H9 (cell line): Measurements from ENCODE around the gene EPHX1. TPM values are rescaled to one million over a fixed set of nuclear protein-coding genes. Genes with fewer than 3 reads are reported as not detected.

ENCODE experiments used
- DNase-seq: peaks from one replicate; pipeline ENCODE4 v3.0.0-alpha.2; 2017
- H2AFZ ChIP-seq: one replicate; pipeline ENCODE4 v1.6.1; 2013; ENCODE audit warnings: mild to moderate bottlenecking, low read length, control low read depth, moderate library complexity
- H2AK5ac ChIP-seq: 2 replicates; pipeline ENCODE4 v1.6.1; 2013; ENCODE audit warnings: low read length, control low read depth, mixed read lengths; ENCODE audit not compliant: insufficient read length
- H2BK120ac ChIP-seq: one replicate; pipeline ENCODE4 v1.6.1; 2013; ENCODE audit warnings: low read depth, mild to moderate bottlenecking, low read length, control low read depth, inconsistent platforms; ENCODE audit not compliant: poor library complexity, severe bottlenecking
- H2BK12ac ChIP-seq: 2 replicates; pipeline ENCODE4 v1.6.1; 2013; ENCODE audit warnings: low read length, control low read depth, mixed read lengths, low read depth; ENCODE audit not compliant: insufficient read length
- H2BK15ac ChIP-seq: 2 replicates; pipeline ENCODE4 v1.6.1; 2013; ENCODE audit warnings: low read depth, low read length, control low read depth
- H2BK20ac ChIP-seq: one replicate; pipeline ENCODE4 v1.6.1; 2013; ENCODE audit warnings: low read depth, mild to moderate bottlenecking, low read length, control low read depth, inconsistent platforms; ENCODE audit not compliant: poor library complexity, severe bottlenecking
- H2BK5ac ChIP-seq: 2 replicates; pipeline ENCODE4 v1.6.1; 2013; ENCODE audit warnings: low read length, control low read depth, mixed read lengths; ENCODE audit not compliant: insufficient read length
- H3K14ac ChIP-seq: 2 replicates; pipeline ENCODE4 v1.6.1; 2013; ENCODE audit warnings: low read length, control low read depth; ENCODE audit not compliant: insufficient read depth
- H3K18ac ChIP-seq: 2 replicates; pipeline ENCODE4 v1.6.1; 2013; ENCODE audit warnings: low read depth, mild to moderate bottlenecking, mixed read lengths, low read length, control low read depth; ENCODE audit not compliant: insufficient read length
- H3K23ac ChIP-seq: 2 replicates; pipeline ENCODE4 v1.6.1; 2013; ENCODE audit warnings: low read length, control low read depth, mixed read lengths, low read depth; ENCODE audit not compliant: insufficient read length
- H3K23me2 ChIP-seq: 2 replicates; pipeline ENCODE4 v1.6.1; 2013; ENCODE audit warnings: low read depth, mild to moderate bottlenecking, mixed read lengths, low read length, control low read depth; ENCODE audit not compliant: insufficient read length, poor library complexity, severe bottlenecking
- H3K27ac ChIP-seq: 2 replicates; pipeline ENCODE4 v1.5.1; 2013; ENCODE audit warnings: low read length, control low read depth, mixed read lengths, low read depth; ENCODE audit not compliant: insufficient read length
- H3K27me3 ChIP-seq: 2 replicates; pipeline ENCODE4 v1.6.1; 2013; ENCODE audit warnings: low read length, control low read depth, inconsistent platforms; ENCODE audit not compliant: insufficient read depth
- H3K4ac ChIP-seq: 2 replicates; pipeline ENCODE4 v1.6.1; 2013; ENCODE audit warnings: low read depth, mild to moderate bottlenecking, control low read depth, inconsistent platforms, low read length, moderate library complexity
- H3K4me1 ChIP-seq: 2 replicates; pipeline ENCODE4 v1.6.1; 2013; ENCODE audit warnings: low read length, control low read depth, inconsistent platforms; ENCODE audit not compliant: insufficient read depth
- H3K4me2 ChIP-seq: 2 replicates; pipeline ENCODE4 v1.6.1; 2013; ENCODE audit warnings: low read length, control low read depth, mixed read lengths; ENCODE audit not compliant: insufficient read length, insufficient read depth
- H3K56ac ChIP-seq: 2 replicates; pipeline ENCODE4 v1.6.1; 2013; ENCODE audit warnings: low read depth, mild to moderate bottlenecking, mixed read lengths, low read length, control low read depth; ENCODE audit not compliant: insufficient read length
- H3K79me1 ChIP-seq: 2 replicates; pipeline ENCODE4 v1.6.1; 2013; ENCODE audit warnings: low read depth, mild to moderate bottlenecking, moderate library complexity, low read length, control low read depth, inconsistent platforms; ENCODE audit not compliant: insufficient read depth, poor library complexity, severe bottlenecking
- H3K79me2 ChIP-seq: 2 replicates; pipeline ENCODE4 v1.6.1; 2013; ENCODE audit warnings: low read length, control low read depth, inconsistent platforms; ENCODE audit not compliant: insufficient read depth
- H3K9ac ChIP-seq: 2 replicates; pipeline ENCODE4 v1.6.1; 2013; ENCODE audit warnings: low read length, control low read depth, mixed read lengths; ENCODE audit not compliant: insufficient read length; ENCODE audit errors: extremely low read depth
- H3K9me3 ChIP-seq: one replicate; pipeline ENCODE4 v1.6.1; 2013; ENCODE audit warnings: low read depth, low read length, inconsistent platforms; ENCODE audit not compliant: control insufficient read depth
- H3T11ph ChIP-seq: one replicate; pipeline ENCODE4 v1.6.1; 2013; ENCODE audit warnings: mild to moderate bottlenecking, low read length, control low read depth, inconsistent platforms
- H4K20me1 ChIP-seq: one replicate; pipeline ENCODE4 v1.6.1; 2013; ENCODE audit not compliant: control insufficient read depth, insufficient read length, insufficient read depth
- H4K5ac ChIP-seq: 2 replicates; pipeline ENCODE4 v1.6.1; 2013; ENCODE audit warnings: low read depth, mild to moderate bottlenecking, mixed read lengths, low read length, control low read depth; ENCODE audit not compliant: insufficient read length
- H4K8ac ChIP-seq: replicated peaks from 2 replicates; pipeline ENCODE4 v1.6.1; 2013; ENCODE audit warnings: low read length, control low read depth, mixed read lengths, low read depth; ENCODE audit not compliant: insufficient read length
- H4K91ac ChIP-seq: 2 replicates; pipeline ENCODE4 v1.6.1; 2013; ENCODE audit warnings: low read depth, mild to moderate bottlenecking, moderate library complexity, mixed read lengths, low read length, control low read depth; ENCODE audit not compliant: insufficient read length
- H3K27ac Mint-ChIP-seq, 3 experiments: 2 replicates in 2 of 3; 3 replicates in 1 of 3; pipeline ENCODE4 v1.8.0; 2020 to 2021; ENCODE audit warnings: mixed read lengths in 3 of 3, mild to moderate bottlenecking in 1 of 3, moderate library complexity in 1 of 3
- H3K27me3 Mint-ChIP-seq: 2 replicates; pipeline ENCODE4 v1.8.0; 2021; ENCODE audit warnings: low read depth, mild to moderate bottlenecking, moderate library complexity, mixed read lengths
- H3K36me3 Mint-ChIP-seq, 3 experiments: 2 replicates in 2 of 3; 3 replicates in 1 of 3; pipeline ENCODE4 v1.8.0; 2020 to 2021; ENCODE audit warnings: low read depth in 3 of 3, mixed read lengths in 3 of 3; ENCODE audit not compliant: insufficient read depth in 1 of 3
- H3K4me1 Mint-ChIP-seq, 2 experiments: 2 replicates each; pipeline ENCODE4 v1.8.0; 2020; ENCODE audit warnings: mixed read lengths in 2 of 2
- H3K4me3 Mint-ChIP-seq, 2 experiments: 2 replicates in 1 of 2; 3 replicates in 1 of 2; pipeline ENCODE4 v1.8.0; 2020 to 2021; ENCODE audit warnings: mild to moderate bottlenecking in 2 of 2, mixed read lengths in 2 of 2, moderate library complexity in 1 of 2
- H3K9me3 Mint-ChIP-seq, 2 experiments: 2 replicates in 1 of 2; 3 replicates in 1 of 2; pipeline ENCODE4 v1.8.0; 2020; ENCODE audit warnings: mild to moderate bottlenecking in 2 of 2, mixed read lengths in 2 of 2, moderate library complexity in 1 of 2
- CTCF ChIP-seq: fragments of 200-600 bp; sonication (generic); conservative IDR thresholded peaks from 3 replicates; pipeline ENCODE4 v1.8.0; 2021; ENCODE audit warnings: antibody characterized with exemption, mild to moderate bottlenecking
- WGBS: extraction: QIAGEN DNeasy Blood & Tissue Kit; methylation state at CpG from one replicate; pipeline ENCODE4 v1.1.7; 2013; ENCODE audit warnings: missing lambda C conversion rate, low lambda C conversion rate, mixed read lengths; ENCODE audit not compliant: insufficient read length; ENCODE audit errors: extremely low coverage; 5-methylcytosine and 5-hydroxymethylcytosine counted together
- total RNA-seq: library from RNA; stranded (reverse); gene quantifications from 2 replicates; pipeline ENCODE4 v1.2.1, GENCODE V29; 2021

The EPHX1 gene
- total RNA-seq, 1 experiment from 2014 or later: 40.6 TPM

DNA sequence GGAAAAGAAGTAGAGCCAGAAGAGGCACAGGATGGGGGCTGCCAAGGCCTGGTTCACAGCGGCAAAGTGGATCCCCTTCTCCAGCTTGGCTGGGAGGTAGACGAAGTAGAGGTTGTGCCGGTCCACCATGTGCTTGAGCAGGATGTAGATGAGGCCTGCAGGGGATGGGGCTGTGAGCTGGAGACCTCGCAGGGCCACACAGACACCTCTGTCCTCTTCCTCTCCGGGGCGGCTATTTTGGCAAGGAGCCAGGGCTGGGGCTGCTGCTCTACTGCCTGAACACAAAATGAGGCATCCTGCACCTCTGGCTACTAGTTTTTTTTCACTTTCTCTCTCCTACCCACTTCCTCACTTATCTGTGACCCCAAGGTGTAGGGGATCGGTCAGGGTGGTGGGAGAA, 40.0 kb downstream of the EPHX1 start:
- peaks cover 74 to 88% (median 77%) of the 10 kb centered on the region in 3 experiments for H3K36me3 Mint-ChIP-seq
- H3K9me3 Mint-ChIP-seq: peaks cover 5 to 9% of the 10 kb centered on the region in 2 experiments
- peak overlapping the region in 1 of 3 experiments; percentile 82; a peak in 2 of 7 replicates for H3K27ac Mint-ChIP-seq
- H3K27me3 Mint-ChIP-seq: no peaks in the 10 kb centered on the region
- Histone ChIP-seq H3K27ac (no peak overlapping the region), H3K9ac (no peak overlapping the region), H3K23ac (no peak overlapping the region), H4K8ac (no peak overlapping the region), H2BK12ac (no peak overlapping the region), H4K91ac (no peak overlapping the region), H2BK15ac (no peak overlapping the region), H4K5ac (no peak overlapping the region), H3K14ac (no peak overlapping the region), H3K18ac (no peak overlapping the region), H2BK120ac (no peak overlapping the region), H2AK5ac (no peak overlapping the region), H3K23me2 (no peaks in the 10 kb centered on the region), H2BK5ac (no peak overlapping the region), H3K79me1 (no peaks in the 10 kb centered on the region), H3K4me1 (no peaks in the 10 kb centered on the region), H2BK20ac (no peak overlapping the region), H3K56ac (no peak overlapping the region), H3K4me2 (no peak overlapping the region), H4K20me1 (peaks cover 2% of the 10 kb centered on the region), H3K79me2 (no peaks in the 10 kb centered on the region), H2AFZ (no peak overlapping the region), H3T11ph (no peak overlapping the region), H3K4ac (no peak overlapping the region), H3K9me3 (peaks cover 4% of the 10 kb centered on the region), H3K27me3 (no peaks in the 10 kb centered on the region; the same call in 1 of the 2 replicates)
- H3K4me1 Mint-ChIP-seq: peaks cover 4 to 15% of the 10 kb centered on the region in 2 experiments
- TF ChIP-seq CTCF: no peak
- no CpG with 5 or more reads among the region's 7 CpGs for WGBS
- DNase-seq: peak; percentile 26
- H3K4me3 Mint-ChIP-seq: no peak overlapping the region
